GM12875 (cell line): ENCODE data around the gene APEX1.

Experiments used
- H3K4me3 ChIP-seq: one replicate; pipeline ENCODE4 v1.5.1; 2011; ENCODE audit warnings: low read depth, low read length, control low read depth
- CTCF ChIP-seq: IDR thresholded peaks from 2 replicates; pipeline ENCODE4 v1.5.1; 2011; ENCODE audit warnings: low read depth, mild to moderate bottlenecking, control low read depth, inconsistent platforms, low read length, moderate library complexity, borderline replicate concordance; ENCODE audit not compliant: insufficient read depth

Gene APEX1

DNA sequence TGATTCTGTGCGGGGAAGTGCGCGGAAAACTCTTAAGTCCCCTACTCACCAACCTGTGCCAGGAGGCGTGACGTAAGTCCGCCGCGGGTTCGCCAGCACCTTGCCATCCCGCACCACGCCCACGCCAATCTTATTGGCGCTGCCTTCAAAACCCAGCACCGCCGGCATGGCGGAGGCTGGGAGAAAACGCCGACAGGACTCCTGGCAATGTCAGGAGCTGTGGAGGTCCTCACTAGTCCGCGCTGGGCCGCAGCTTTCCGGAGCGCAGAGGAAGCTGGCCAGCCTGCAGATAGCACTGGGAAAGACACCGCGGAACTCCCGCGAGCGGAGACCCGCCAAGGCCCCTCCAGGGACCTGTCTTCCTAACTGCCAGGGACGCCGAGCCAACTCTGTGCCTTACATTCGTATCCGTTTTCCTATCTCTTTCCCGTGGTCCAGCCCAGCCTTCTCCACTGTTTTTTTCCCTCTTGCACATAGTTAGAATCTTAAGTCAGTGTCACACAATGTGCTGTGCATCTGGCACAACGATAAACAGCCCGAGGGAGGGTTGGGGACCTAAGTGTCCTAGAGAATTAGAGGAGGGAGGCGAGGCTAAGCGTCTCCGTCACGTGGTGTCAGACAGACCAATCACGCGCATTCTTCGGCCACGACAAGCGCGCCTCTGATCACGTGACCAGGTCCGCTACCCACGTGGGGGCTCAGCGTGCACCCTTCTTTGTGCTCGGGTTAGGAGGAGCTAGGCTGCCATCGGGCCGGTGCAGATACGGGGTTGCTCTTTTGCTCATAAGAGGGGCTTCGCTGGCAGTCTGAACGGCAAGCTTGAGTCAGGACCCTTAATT, at the start of gene APEX1, which contains the start of gene OSGEP:
Gene APEX1 (plus strand): TSS at position 711 of the 839 bp plus-strand sequence. CDS start 420 bp downstream, outside the sequence.
Gene OSGEP (minus strand): TSS at position 297 of the 839 bp plus-strand sequence. CDS start 129 bp downstream, at position 168.
- TF ChIP-seq CTCF: no peak
- peak within 1 kb of the TSS; percentile 74 for H3K4me3 ChIP-seq

DNA sequence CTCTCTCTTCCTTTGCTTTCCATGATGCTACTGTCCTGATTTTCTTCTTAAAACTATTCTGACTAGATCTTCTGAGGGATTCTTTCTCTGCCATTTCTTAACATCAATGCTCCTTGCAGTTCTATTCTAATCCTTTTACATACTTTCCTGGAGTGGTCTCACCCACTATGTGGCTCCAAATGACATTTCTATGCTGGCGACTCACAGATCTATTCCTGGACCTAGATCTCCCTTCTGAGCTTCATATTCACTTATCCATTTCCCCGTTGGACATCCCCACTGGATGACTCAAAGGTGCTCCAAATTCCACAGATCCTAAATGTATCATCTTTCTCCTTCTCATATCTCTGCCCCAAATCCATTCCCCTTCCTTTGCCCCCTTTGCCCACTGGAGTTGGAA, 45.8 kb upstream of the APEX1 start:
- H3K4me3 ChIP-seq: no peak overlapping the region
- TF ChIP-seq CTCF: no peak

DNA sequence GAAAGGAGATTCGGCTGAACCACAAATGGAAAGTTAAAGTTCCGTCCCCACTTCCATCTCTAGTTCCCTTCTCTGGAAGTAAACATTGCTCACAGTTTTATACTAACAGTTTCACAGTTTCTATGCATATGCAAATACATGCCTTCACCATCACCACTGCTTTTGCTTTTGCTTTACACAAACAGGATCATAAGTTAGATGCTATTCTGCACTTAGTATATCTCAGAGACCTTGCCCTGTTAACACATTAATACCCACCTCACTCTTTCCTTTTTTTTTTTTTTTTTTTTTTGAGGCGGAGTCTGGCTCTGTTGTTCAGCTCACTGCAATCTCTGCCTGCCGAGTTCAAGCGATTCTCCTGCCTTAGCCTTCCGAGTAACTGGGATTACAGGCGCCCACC, 42.6 kb upstream of the APEX1 start:
- peak overlapping the region; percentile 67 for H3K4me3 ChIP-seq
- TF ChIP-seq CTCF: no peak

GRCh38 chr14:20412876-20413743, 41.9 kb upstream of the APEX1 start, which contains the start of gene TEP1:
Gene TEP1, minus strand, starts transcription at chr14:20413501. Its CDS starts 5,062 bp downstream, at chr14:20408439.
- H3K4me3 ChIP-seq: peak within 1 kb of the TSS; percentile 67
- TF ChIP-seq CTCF: no peak

- peak overlapping the region; percentile 67 for H3K4me3 ChIP-seq
- no peak for TF ChIP-seq CTCF
Observed at GRCh38 chr14:20413744-20414082, 41.3 kb upstream of the APEX1 start.

- TF ChIP-seq CTCF: peak; percentile 43; the same call in 1 of the 2 replicates
- H3K4me3 ChIP-seq: no peak overlapping the region
Observed at GRCh38 chr14:20415782-20416206, 39.2 kb upstream of the APEX1 start.
